Brain microvascular endothelial cell (primary cell): ENCODE results near the gene CITED1.

Source experiments
- DNase-seq: peaks from one replicate; pipeline ENCODE4 v3.0.0-alpha.2; 2020
- H3K27ac ChIP-seq: fragments of 250-450 bp; sonication (Bioruptor Pico); 2 replicates; pipeline ENCODE4 v1.5.1; 2020; ENCODE audit warnings: mild to moderate bottlenecking, moderate library complexity
- H3K27me3 ChIP-seq: fragments of 250-450 bp; sonication (Bioruptor Pico); replicated peaks from 2 replicates; pipeline ENCODE4 v1.5.1; 2020; ENCODE audit warnings: mild to moderate bottlenecking
- H3K36me3 ChIP-seq: fragments of 250-450 bp; sonication (Bioruptor Pico); replicated peaks from 2 replicates; pipeline ENCODE4 v1.5.1; 2020; ENCODE audit warnings: mild to moderate bottlenecking
- H3K4me3 ChIP-seq: 2 replicates; pipeline ENCODE4 v1.5.1; 2011; ENCODE audit warnings: low read depth, mild to moderate bottlenecking, control low read depth, low read length, moderate library complexity
- CTCF ChIP-seq: IDR thresholded peaks from 2 replicates; pipeline ENCODE4 v1.5.1; 2011; ENCODE audit warnings: low read depth, mild to moderate bottlenecking, moderate library complexity, low read length, control low read depth, inconsistent platforms; ENCODE audit errors: missing control alignments
- in situ Hi-C: cut with HindIII; loops from 2 replicates; pipeline ENCODE4 v1.10.0; 2017; ENCODE audit warnings: low sequenced_read_pairs, low pct_ligation_motif_present

The CITED1 gene

GRCh38 chrX:72270316-72270866 lies 35.3 kb downstream of the CITED1 start:
- peaks cover 74% of the 10 kb centered on the region for H3K36me3 ChIP-seq
- TF ChIP-seq CTCF: no peak
- H3K27me3 ChIP-seq: no peaks in the 10 kb centered on the region
- no peak overlapping the region for H3K4me3 ChIP-seq
- in situ Hi-C loops: no loop called here
- H3K27ac ChIP-seq: peak overlapping the region; percentile 89
- DNase-seq: no peak

GRCh38 chrX:72269671-72270251 lies 36.0 kb downstream of the CITED1 start:
- DNase-seq: peak; percentile 86
- Histone ChIP-seq H3K27ac (peak overlapping the region; percentile 89), H3K36me3 (peaks cover 68% of the 10 kb centered on the region), H3K4me3 (no peak overlapping the region), H3K27me3 (no peaks in the 10 kb centered on the region)
- in situ Hi-C loops: no loop called here
- TF ChIP-seq CTCF: no peak

GRCh38 chrX:72268597-72269365 lies 36.9 kb downstream of the CITED1 start:
- Histone ChIP-seq H3K27me3 (no peaks in the 10 kb centered on the region), H3K4me3 (no peak overlapping the region), H3K27ac (peak overlapping the region; percentile 89), H3K36me3 (peaks cover 58% of the 10 kb centered on the region)
- peak; percentile 87 for DNase-seq
- in situ Hi-C loops: no loop called here
- TF ChIP-seq CTCF: no peak

- no peak for TF ChIP-seq CTCF
Measured at GRCh38 chrX:72265263-72265662, 40.5 kb downstream of the CITED1 start.

GRCh38 chrX:72262077-72262476 lies 43.6 kb downstream of the CITED1 start:
- in situ Hi-C loops: no loop called here
- H3K27me3 ChIP-seq: peaks cover 2% of the 10 kb centered on the region
- H3K36me3 ChIP-seq: peaks cover 3% of the 10 kb centered on the region
- TF ChIP-seq CTCF: no peak
- H3K27ac ChIP-seq: no peak overlapping the region
- no peak for DNase-seq
- H3K4me3 ChIP-seq: no peak overlapping the region

More at GRCh38 chrX:72265263-72265662, 40.5 kb downstream of the CITED1 start:
- in situ Hi-C loops: no loop called here
- Histone ChIP-seq H3K4me3 (no peak overlapping the region), H3K27me3 (peaks cover 2% of the 10 kb centered on the region), H3K36me3 (peaks cover 25% of the 10 kb centered on the region), H3K27ac (no peak overlapping the region)
- no peak for DNase-seq
